ENCODE data around the gene BIN1. TPM values are rescaled to one million over a fixed set of nuclear protein-coding genes. Genes with fewer than 3 reads are reported as not detected.

Gene BIN1
- total and polyA plus RNA-seq, 8 donors: 13.3 to 21.3 (median 16.2) TPM

DNA sequence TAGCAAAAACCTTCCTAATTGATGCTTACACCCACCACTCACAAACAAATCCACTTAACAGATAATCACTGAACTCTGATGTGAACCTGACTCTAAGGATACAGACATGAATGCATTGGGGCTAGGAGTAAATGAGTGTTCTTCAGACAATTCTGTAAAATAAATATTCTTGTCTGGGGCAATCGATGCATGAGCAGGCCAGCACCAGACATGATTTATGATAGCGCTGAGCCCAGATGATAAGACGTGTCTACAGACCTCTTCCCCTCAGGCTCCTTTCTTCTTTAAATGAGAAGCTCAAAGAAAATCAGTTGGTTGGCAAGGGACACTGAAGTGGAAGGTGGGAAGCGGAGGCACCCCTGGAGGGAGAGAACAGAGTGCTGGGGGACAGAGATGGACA lies 27.3 kb upstream of the BIN1 start:
- no peaks in the 10 kb centered on the region for H3K4me1 ChIP-seq
- TF ChIP-seq, protein P1, sequence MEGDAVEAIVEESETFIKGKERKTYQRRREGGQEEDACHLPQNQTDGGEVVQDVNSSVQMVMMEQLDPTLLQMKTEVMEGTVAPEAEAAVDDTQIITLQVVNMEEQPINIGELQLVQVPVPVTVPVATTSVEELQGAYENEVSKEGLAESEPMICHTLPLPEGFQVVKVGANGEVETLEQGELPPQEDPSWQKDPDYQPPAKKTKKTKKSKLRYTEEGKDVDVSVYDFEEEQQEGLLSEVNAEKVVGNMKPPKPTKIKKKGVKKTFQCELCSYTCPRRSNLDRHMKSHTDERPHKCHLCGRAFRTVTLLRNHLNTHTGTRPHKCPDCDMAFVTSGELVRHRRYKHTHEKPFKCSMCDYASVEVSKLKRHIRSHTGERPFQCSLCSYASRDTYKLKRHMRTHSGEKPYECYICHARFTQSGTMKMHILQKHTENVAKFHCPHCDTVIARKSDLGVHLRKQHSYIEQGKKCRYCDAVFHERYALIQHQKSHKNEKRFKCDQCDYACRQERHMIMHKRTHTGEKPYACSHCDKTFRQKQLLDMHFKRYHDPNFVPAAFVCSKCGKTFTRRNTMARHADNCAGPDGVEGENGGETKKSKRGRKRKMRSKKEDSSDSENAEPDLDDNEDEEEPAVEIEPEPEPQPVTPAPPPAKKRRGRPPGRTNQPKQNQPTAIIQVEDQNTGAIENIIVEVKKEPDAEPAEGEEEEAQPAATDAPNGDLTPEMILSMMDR (IDR thresholded peaks at IDR 0.05): no peak
- WGBS, 2 donors: 64 to 74% methylated on average over 4 of the region's 4 CpGs
- H3K9me3 ChIP-seq: no peaks in the 10 kb centered on the region
- no peak for FAIRE-seq
- no peaks in the 10 kb centered on the region for H3K36me3 ChIP-seq
- no peak overlapping the region for H3K27ac ChIP-seq
- H3K4me3 ChIP-seq: no peak overlapping the region
- intact Hi-C loops (cut with DNase I): no loop called here
- no peaks in the 10 kb centered on the region for H3K27me3 ChIP-seq
- no peak for DNase-seq
- no peak for ATAC-seq

DNA sequence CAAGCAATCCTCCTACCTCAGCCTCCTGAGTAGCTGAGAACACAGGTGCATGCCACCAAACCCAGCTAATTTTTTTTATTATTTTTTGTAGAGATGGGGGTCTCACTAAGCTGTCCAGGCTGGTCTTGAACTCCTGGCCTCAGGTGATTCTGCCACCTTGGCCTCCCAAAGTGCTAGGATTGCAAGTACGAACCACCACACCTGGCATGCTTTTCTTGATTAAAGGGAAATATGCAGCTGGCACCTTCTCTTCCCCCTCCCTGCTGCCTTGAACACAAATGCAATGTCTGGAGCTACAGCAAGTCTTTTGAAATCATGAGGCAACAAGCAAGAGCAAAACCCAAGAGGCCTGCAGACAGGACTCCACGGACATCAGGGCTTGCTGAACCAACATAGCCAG lies 26.8 kb upstream of the BIN1 start:
- intact Hi-C loops (cut with DNase I): no loop called here
- DNase-seq (no peak), FAIRE-seq (no peak), ATAC-seq (no peak)
- Histone ChIP-seq H3K36me3 (no peaks in the 10 kb centered on the region), H3K27me3 (no peaks in the 10 kb centered on the region), H3K4me3 (no peak overlapping the region), H3K9me3 (no peaks in the 10 kb centered on the region), H3K27ac (no peak overlapping the region), H3K4me1 (no peaks in the 10 kb centered on the region)
- WGBS, 2 donors: 88 to 93% methylated on average over 2 of the region's 2 CpGs
- TF ChIP-seq, protein P1 (IDR thresholded peaks at IDR 0.05): no peak

DNA sequence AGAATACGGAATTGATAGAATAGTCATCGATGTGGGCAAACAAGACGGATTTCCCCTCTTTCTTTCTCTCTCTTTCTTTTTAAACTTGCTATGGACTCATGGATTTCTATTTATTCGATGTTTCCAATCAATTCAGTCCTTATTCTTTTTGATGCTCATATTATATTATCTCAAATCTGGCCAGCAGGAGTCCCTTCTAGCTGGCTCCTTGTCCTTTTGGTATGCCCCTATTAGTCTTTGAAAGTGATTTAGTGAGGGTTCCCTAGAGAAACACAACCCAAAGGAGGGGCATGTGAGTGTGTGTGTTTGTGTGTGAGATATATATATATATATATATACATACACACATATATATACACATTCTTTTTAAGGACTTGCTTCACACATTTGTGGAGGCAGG lies 23.5 kb upstream of the BIN1 start:
- no peak for ATAC-seq
- Histone ChIP-seq H3K4me1 (no peaks in the 10 kb centered on the region), H3K36me3 (no peaks in the 10 kb centered on the region), H3K9me3 (no peaks in the 10 kb centered on the region), H3K27me3 (no peaks in the 10 kb centered on the region), H3K4me3 (no peak overlapping the region), H3K27ac (no peak overlapping the region)
- 96% methylated on average over 4 of the region's 4 CpGs for WGBS, 2 donors
- TF ChIP-seq, protein P1 (IDR thresholded peaks at IDR 0.05): no peak
- intact Hi-C loops (cut with DNase I): no loop called here
- no peak for DNase-seq
- FAIRE-seq: no peak

DNA sequence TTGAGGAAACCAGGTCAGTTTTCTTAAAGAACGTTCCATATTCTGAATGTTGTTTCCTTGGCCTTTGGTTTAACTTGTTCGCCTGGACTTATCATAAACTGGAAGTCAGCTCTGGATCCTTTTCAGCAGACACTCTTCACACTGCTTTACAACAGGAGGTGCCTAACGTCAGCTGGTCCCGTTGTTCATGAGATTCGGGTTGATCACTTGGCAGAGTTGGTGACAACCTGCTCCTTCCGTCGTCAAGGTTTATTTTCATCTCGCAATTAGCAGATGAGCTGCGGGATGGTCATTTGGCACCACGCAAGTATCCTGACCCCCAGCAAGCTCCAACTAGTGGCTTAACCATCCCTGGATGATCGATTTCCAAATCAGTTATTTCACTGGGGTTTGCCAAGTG lies 23.0 kb upstream of the BIN1 start:
- TF ChIP-seq, protein P1 (IDR thresholded peaks at IDR 0.05): no peak

DNA sequence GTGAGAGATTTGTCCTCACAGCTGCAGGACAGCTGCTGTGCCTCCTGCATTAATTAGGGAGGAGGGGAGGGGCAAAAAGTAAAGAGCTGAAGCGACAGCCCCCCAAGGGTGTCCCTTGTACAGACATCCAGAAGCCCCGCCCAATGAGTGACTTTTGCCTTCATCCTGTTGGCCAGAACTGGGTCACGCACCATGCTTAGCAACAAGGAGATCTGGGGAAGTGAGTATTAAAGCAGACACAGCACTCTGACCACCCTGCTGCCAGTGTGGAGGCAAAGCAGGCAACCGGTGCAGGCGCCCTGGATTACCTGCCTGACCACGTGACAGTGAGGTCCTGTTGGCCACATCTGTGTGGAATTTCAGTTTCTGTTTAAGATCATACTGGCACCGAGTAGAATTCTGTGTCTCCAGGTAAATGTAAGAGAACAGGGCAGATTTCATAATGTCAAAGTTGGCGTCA lies 21.5 kb upstream of the BIN1 start:
- H3K9me3 ChIP-seq: no peaks in the 10 kb centered on the region
- no peak for FAIRE-seq
- WGBS, 2 donors: 6 to 11% methylated on average over 8 of the region's 8 CpGs
- H3K36me3 ChIP-seq: no peaks in the 10 kb centered on the region
- TF ChIP-seq, protein P1 (IDR thresholded peaks at IDR 0.05): no peak
- no peaks in the 10 kb centered on the region for H3K4me1 ChIP-seq
- H3K27me3 ChIP-seq: no peaks in the 10 kb centered on the region
- peak overlapping the region in 3 of 4 donors; percentile 12 to 56 (median 37) for H3K27ac ChIP-seq
- DNase-seq: peak; percentile 70 to 82 (median 76)
- intact Hi-C loops (cut with DNase I): no loop called here
- peak overlapping the region in 2 of 4 donors; percentile 10 to 27 for H3K4me3 ChIP-seq
- ATAC-seq: peak; percentile 99

More for the DNA sequence above, 23.0 kb upstream of the BIN1 start:
- Histone ChIP-seq H3K4me1 (no peaks in the 10 kb centered on the region), H3K4me3 (no peak overlapping the region), H3K27me3 (no peaks in the 10 kb centered on the region), H3K27ac (no peak overlapping the region), H3K36me3 (no peaks in the 10 kb centered on the region), H3K9me3 (no peaks in the 10 kb centered on the region)
- no peak for FAIRE-seq
- intact Hi-C loops (cut with DNase I): no loop called here
- DNase-seq: no peak
- no peak for ATAC-seq
- WGBS, 2 donors: 75 to 76% methylated on average over 11 of the region's 11 CpGs
